GM12878 (cell line): ENCODE data around the gene PCYOX1L. TPM values are rescaled to one million over a fixed set of nuclear protein-coding genes. Genes with fewer than 3 reads are reported as not detected.

ENCODE experiments used
- ATAC-seq: fragments of 200-7000 bp; cut with Tn5 transposase; 3 replicates; pipeline ENCODE4 v1.9.1; 2020; ENCODE audit warnings: mild to moderate bottlenecking, moderate library complexity
- BruUV-seq: library from RNA; stranded (reverse); fragments of 400-500 nt; replicated peaks from 2 replicates; lab custom pipeline; 2021; lab: Mats Ljungman, UMichigan
- CTCF ChIA-PET: fragments of 300-600 bp; sonication (Branson Sonifier 250); formaldehyde crosslinking; extraction: SDS; loops from one replicate; lab custom pipeline; 2021; ENCODE audit warnings: inconsistent platforms; lab: Yijun Ruan, JAX
- POLR2A ChIA-PET: fragments of 350-600 bp; formaldehyde crosslinking; extraction: SDS; loops from one replicate; lab custom pipeline; 2021; ENCODE audit warnings: inconsistent platforms; lab: Charles Lee
- RAD21 ChIA-PET: fragments of 300-600 bp; sonication (Branson Sonifier 250); formaldehyde crosslinking; loops from one replicate; lab custom pipeline; 2023; ENCODE audit warnings: antibody characterized with exemption; ENCODE audit not compliant: unreplicated experiment; lab: Charles Lee
- SMC1A ChIA-PET: fragments of 300-600 bp; sonication (Branson Sonifier 250); formaldehyde crosslinking; loops from one replicate; lab custom pipeline; 2023; ENCODE audit not compliant: unreplicated experiment, uncharacterized antibody; lab: Charles Lee
- DNase-seq: peaks from one replicate; pipeline ENCODE4 v3.0.0-alpha.2; 2011; ENCODE audit warnings: low read depth, low spot score
- FAIRE-seq: peaks from 3 replicates; lab custom pipeline; 2011; peaks lifted over from hg19 to GRCh38; lab: Jason Lieb, UNC
- H2AFZ ChIP-seq: 2 replicates; pipeline ENCODE4 v1.6.0; 2011; ENCODE audit warnings: low read depth, low read length, control low read depth; ENCODE audit not compliant: control insufficient read depth
- H3K27ac ChIP-seq: 2 replicates; pipeline ENCODE4 v1.5.1; 2011; ENCODE audit warnings: control low read depth; ENCODE audit not compliant: control insufficient read depth, insufficient read depth
- H3K27me3 ChIP-seq, 2 experiments: replicated peaks in 1 of 2; 2 replicates each; pipeline versions ENCODE4 v1.6.0 to v1.6.1; 2011; ENCODE audit warnings: low read length in 1 of 2; ENCODE audit not compliant: control insufficient read depth in 2 of 2, insufficient read depth in 2 of 2
- H3K36me3 ChIP-seq, 2 experiments: 2 replicates each; pipeline ENCODE4 v1.5.1; 2011; ENCODE audit warnings: low read length in 1 of 2; ENCODE audit not compliant: control insufficient read depth in 2 of 2, insufficient read depth in 2 of 2
- H3K4me1 ChIP-seq: 2 replicates; pipeline ENCODE4 v1.6.1; 2011; ENCODE audit warnings: mild to moderate bottlenecking, low read length, moderate library complexity, mixed read lengths; ENCODE audit not compliant: control insufficient read depth, insufficient read depth
- H3K4me2 ChIP-seq: 2 replicates; pipeline ENCODE4 v1.6.0; 2011; ENCODE audit warnings: control low read depth; ENCODE audit not compliant: control insufficient read depth, insufficient read depth
- H3K4me3 ChIP-seq: fragments of 200-600 bp; sonication (generic); 2 replicates; pipeline ENCODE4 v1.5.1; 2016
- H3K79me2 ChIP-seq: 2 replicates; pipeline ENCODE4 v1.6.0; 2011; ENCODE audit warnings: low read length; ENCODE audit not compliant: control insufficient read depth, insufficient read depth
- H3K9ac ChIP-seq: 2 replicates; pipeline ENCODE4 v1.8.0; 2011; ENCODE audit warnings: low read length, control low read depth, mixed read lengths; ENCODE audit not compliant: control insufficient read depth, insufficient read depth
- H3K9me3 ChIP-seq: replicated peaks from 3 replicates; pipeline ENCODE4 v1.5.1; 2011; ENCODE audit warnings: mild to moderate bottlenecking, low read length; ENCODE audit not compliant: control insufficient read depth, insufficient read depth
- H4K20me1 ChIP-seq: 2 replicates; pipeline ENCODE4 v1.6.0; 2011; ENCODE audit not compliant: control insufficient read depth, insufficient read depth
- ATF7 ChIP-seq: fragments of 450-650 bp; IDR thresholded peaks from 2 replicates; pipeline ENCODE4 v1.6.1; 2016; ENCODE audit warnings: low read depth, mild to moderate bottlenecking
- BCL3 ChIP-seq: IDR thresholded peaks from 2 replicates; pipeline ENCODE4 v1.6.1; 2011; ENCODE audit warnings: borderline replicate concordance, low read depth, mild to moderate bottlenecking, moderate library complexity, low read length; ENCODE audit not compliant: insufficient read depth, poor library complexity, severe bottlenecking
- BCLAF1 ChIP-seq: fragments of 450-650 bp; IDR thresholded peaks from 2 replicates; pipeline ENCODE4 v1.6.1; 2017; ENCODE audit warnings: antibody characterized with exemption, mild to moderate bottlenecking, moderate library complexity
- BHLHE40 ChIP-seq, 2 experiments: fragments of 450-650 bp in 1 of 2; IDR thresholded peaks; 2 replicates each; pipeline ENCODE4 v1.6.1; 2011 to 2017; ENCODE audit warnings: low read depth in 2 of 2, borderline replicate concordance in 1 of 2, improper control_type of control experiment in 1 of 2, low read length in 1 of 2, mild to moderate bottlenecking in 1 of 2
- CHD1 ChIP-seq: IDR thresholded peaks from 2 replicates; pipeline ENCODE4 v1.6.1; 2012; ENCODE audit warnings: low read depth, low read length, improper control_type of control experiment
- CHD4 ChIP-seq: fragments of 200-600 bp; sonication (generic); IDR thresholded peaks from 2 replicates; pipeline ENCODE4 v1.6.1; 2016; ENCODE audit warnings: mild to moderate bottlenecking
- HCFC1 ChIP-seq: fragments of 150-350 bp; IDR thresholded peaks from 2 replicates; pipeline ENCODE4 v1.6.1; 2014; ENCODE audit warnings: low read length
- HSF1 ChIP-seq: fragments of 150-350 bp; IDR thresholded peaks from 2 replicates; pipeline ENCODE4 v1.6.1; 2014; ENCODE audit warnings: mild to moderate bottlenecking, low read depth, low read length
- IRF5 ChIP-seq: fragments of 450-650 bp; IDR thresholded peaks from 2 replicates; pipeline ENCODE4 v1.6.1; 2017; ENCODE audit warnings: borderline replicate concordance
- MTA2 ChIP-seq: fragments of 450-650 bp; IDR thresholded peaks from 2 replicates; pipeline ENCODE4 v1.6.1; 2016; ENCODE audit warnings: low read depth, mild to moderate bottlenecking, moderate library complexity
- NR2C1 ChIP-seq: fragments of 450-650 bp; IDR thresholded peaks from 2 replicates; pipeline ENCODE4 v1.6.1; 2017; ENCODE audit warnings: antibody characterized with exemption, mild to moderate bottlenecking, moderate library complexity
- ZBTB11 ChIP-seq: fragments of 450-650 bp; formaldehyde crosslinking; IDR thresholded peaks from 2 replicates; pipeline ENCODE4 v1.5.0; 2022; ENCODE audit warnings: mild to moderate bottlenecking, missing genetic modification characterization
- WGBS: methylation state at CpG from one replicate; pipeline ENCODE4 v1.1.6; 2016; ENCODE audit warnings: low lambda C conversion rate; ENCODE audit not compliant: insufficient replicate concordance, insufficient coverage; ENCODE audit errors: missing lambda C conversion rate; 5-methylcytosine and 5-hydroxymethylcytosine counted together
- in situ Hi-C: fragments of 300-500 bp; cut with MboI; formaldehyde crosslinking; loops from 9 replicates; pipeline ENCODE4 v1.14.3; 2018; ENCODE audit warnings: mixed read lengths
- intact Hi-C: fragments of 100-400 bp; cut with micrococcal nuclease; formaldehyde crosslinking; loops from one replicate; pipeline ENCODE4 v1.14.2; 2022; ENCODE audit not compliant: unreplicated experiment
- polyA plus RNA-seq, 11 experiments: library from polyadenylated mRNA; depleted of rRNA in 4 of 11; unstranded in 6 of 11; stranded (reverse) in 5 of 11; fragments of >200 nt; fragmentation: Nextera tagmentation in 4 of 11; fragmentation: Illumina TruSeq in 1 of 11; extraction: Ambion mirVana in 4 of 11; extraction: Trizol in 1 of 11; gene quantifications; 1 replicate in 1 of 11; 2 replicates in 10 of 11; pipeline versions ENCODE4 v1.2.1 to v1.2.3, GENCODE V29; 2011 to 2016; ENCODE audit warnings: inconsistent platforms in 2 of 11, missing spikeins in 2 of 11, low read depth in 1 of 11
- total RNA-seq, 4 experiments: library from RNA; depleted of rRNA in 3 of 4; stranded (reverse); fragments of >200 nt in 3 of 4; fragmentation: Illumina TruSeq in 1 of 4; extraction: Trizol in 1 of 4; gene quantifications; 2 replicates each; pipeline versions ENCODE4 v1.2.1 to v1.2.3, GENCODE V29; 2013 to 2021

The PCYOX1L gene
- total and polyA plus RNA-seq, 10 of the 15 experiments (the other 5 are each of a cell fraction or from before 2014, with no cell fraction given): 2.9 to 17.0 (median 12.9) TPM

- Histone ChIP-seq H3K4me2 (no peak overlapping the region), H2AFZ (no peak overlapping the region), H3K27ac (no peak overlapping the region), H3K79me2 (no peaks in the 10 kb centered on the region), H3K9me3 (no peaks in the 10 kb centered on the region), H3K9ac (no peak overlapping the region), H3K4me3 (no peak overlapping the region), H4K20me1 (no peaks in the 10 kb centered on the region), H3K4me1 (no peaks in the 10 kb centered on the region), H3K27me3 (peaks cover 2% of the 10 kb centered on the region in 2 experiments; a peak in 2 of 4 replicates), H3K36me3 (no peaks in the 10 kb centered on the region)
- ATAC-seq (no peak), FAIRE-seq (no peak), DNase-seq (no peak)
- intact Hi-C loops: no loop called here
- no TSS peak for BruUV-seq
- POLR2A ChIA-PET: no interaction called here
- WGBS: 34% methylated on average over 7 of the region's 7 CpGs
- CTCF ChIA-PET: interaction anchor here (0.8 to 12.8 kb wide), 4 partner anchors 9 to 45 kb away, joined by 4 to 137 read pairs (median 6); no protein-coding TSS in a partner anchor
- SMC1A ChIA-PET: no interaction called here
- RAD21 ChIA-PET: no interaction called here
- in situ Hi-C loops: no loop called here
- TF ChIP-seq IRF5 (no peak), BHLHE40 (IDR thresholded peaks at IDR 0.05; ENCODE audit: borderline replicate concordance in 1 of 2, low read depth in 2 of 2, low read length in 1 of 2) (no peak), MTA2 (no peak), ATF7 (no peak), BCLAF1 (no peak), ZBTB11 (CRISPR knock-in tag) (no peak), CHD1 (no peak), CHD4 (no peak), HSF1 (no peak), NR2C1 (no peak), HCFC1 (no peak), BCL3 (no peak)
These were observed 30.8 kb downstream of the PCYOX1L start for GRCh38 chr5:149388498-149389190.
